MM.1S (cell line): ENCODE measurements around the gene TREM1.

Source experiments
- DNase-seq: peaks from one replicate; pipeline ENCODE4 v3.0.0-alpha.2; 2015
- H2AFZ ChIP-seq: fragments of 300-600 bp; sonication (generic); 2 replicates; pipeline ENCODE4 v1.6.0; 2016; ENCODE audit warnings: antibody characterized with exemption, low read length
- H3F3A ChIP-seq: fragments of 300-600 bp; sonication (generic); 2 replicates; pipeline ENCODE4 v1.6.1; 2016; ENCODE audit warnings: mild to moderate bottlenecking, antibody characterized with exemption, low read length, moderate library complexity, mixed read lengths; ENCODE audit not compliant: insufficient read depth
- H3K27ac ChIP-seq: fragments of 300-600 bp; sonication (generic); 2 replicates; pipeline ENCODE4 v1.5.1; 2016; ENCODE audit warnings: mild to moderate bottlenecking, low read length
- H3K27me3 ChIP-seq: fragments of 300-600 bp; sonication (generic); replicated peaks from 2 replicates; pipeline ENCODE4 v1.6.0; 2016; ENCODE audit warnings: low read length; ENCODE audit not compliant: insufficient read depth
- H3K36me3 ChIP-seq: fragments of 300-600 bp; sonication (generic); replicated peaks from 2 replicates; pipeline ENCODE4 v1.6.1; 2016; ENCODE audit warnings: mild to moderate bottlenecking, low read length, mixed read lengths; ENCODE audit not compliant: insufficient read depth
- H3K4me1 ChIP-seq: fragments of 300-600 bp; sonication (generic); 2 replicates; pipeline ENCODE4 v1.6.1; 2016; ENCODE audit warnings: low read length, mixed read lengths
- H3K4me2 ChIP-seq: fragments of 300-600 bp; sonication (generic); 2 replicates; pipeline ENCODE4 v1.6.0; 2016; ENCODE audit warnings: low read depth, low read length
- H3K4me3 ChIP-seq: fragments of 300-600 bp; sonication (generic); 2 replicates; pipeline ENCODE4 v1.5.1; 2016; ENCODE audit warnings: low read length, mixed read lengths
- H3K79me2 ChIP-seq: fragments of 300-600 bp; sonication (generic); 2 replicates; pipeline ENCODE4 v1.6.1; 2016; ENCODE audit warnings: mixed run types, low read length, mixed read lengths
- H3K9ac ChIP-seq: fragments of 300-600 bp; sonication (generic); 2 replicates; pipeline ENCODE4 v1.6.1; 2016; ENCODE audit warnings: low read length, mixed read lengths
- H3K9me2 ChIP-seq: fragments of 300-600 bp; sonication (generic); replicated peaks from 2 replicates; pipeline ENCODE4 v1.6.1; 2016; ENCODE audit warnings: mild to moderate bottlenecking, low read length, mixed read lengths; ENCODE audit not compliant: insufficient read depth
- H3K9me3 ChIP-seq: fragments of 300-600 bp; sonication (generic); replicated peaks from 2 replicates; pipeline ENCODE4 v1.6.1; 2016; ENCODE audit warnings: mild to moderate bottlenecking, low read length, mixed read lengths; ENCODE audit not compliant: insufficient read depth
- H4K20me1 ChIP-seq: fragments of 300-600 bp; sonication (generic); 2 replicates; pipeline ENCODE4 v1.6.1; 2016; ENCODE audit warnings: mild to moderate bottlenecking, low read length, moderate library complexity, mixed read lengths; ENCODE audit not compliant: insufficient read depth
- EZH2 ChIP-seq: fragments of 300-600 bp; sonication (generic); optimal IDR thresholded peaks from 2 replicates; pipeline ENCODE3; 2017; ENCODE audit warnings: low read depth, mild to moderate bottlenecking, antibody characterized with exemption, low read length, mixed read lengths
- EZH2phosphoT487 ChIP-seq: fragments of 300-600 bp; sonication (generic); IDR thresholded peaks from 2 replicates; pipeline ENCODE4 v1.6.1; 2018; ENCODE audit warnings: antibody characterized with exemption, low read length
- TF ChIP-seq, protein P1 (sequence below): fragments of 300-600 bp; sonication (generic); IDR thresholded peaks from 2 replicates; pipeline ENCODE4 v1.5.1; 2016; ENCODE audit warnings: antibody characterized with exemption, low read length, mixed read lengths

The TREM1 gene

DNA sequence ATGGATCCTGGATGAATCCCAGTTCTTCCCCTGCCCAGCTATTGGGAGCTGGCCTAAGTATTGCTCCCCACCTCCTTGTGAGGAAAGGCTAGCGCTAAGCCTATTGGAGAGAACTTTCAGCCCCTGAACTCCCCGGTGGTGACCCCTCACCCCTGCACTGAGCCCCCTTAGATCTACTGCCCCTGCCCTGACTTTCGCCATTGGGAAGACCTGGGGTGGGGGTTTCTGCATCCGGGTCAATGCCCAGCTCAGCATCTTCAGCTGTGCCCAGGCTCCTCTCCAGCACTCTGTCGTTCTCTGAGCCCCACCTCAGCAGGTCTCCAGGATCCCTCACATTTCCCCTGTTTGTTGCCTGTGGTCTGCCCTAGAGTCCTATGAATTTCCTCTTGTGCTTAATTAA lies 49.4 kb downstream of the TREM1 start:
- Histone ChIP-seq H3K4me1 (peaks cover 6% of the 10 kb centered on the region), H3K9ac (no peak overlapping the region), H3K9me2 (no peaks in the 10 kb centered on the region), H3K9me3 (no peaks in the 10 kb centered on the region), H3K4me2 (no peak overlapping the region), H3F3A (no peaks in the 10 kb centered on the region), H3K4me3 (no peak overlapping the region), H3K36me3 (no peaks in the 10 kb centered on the region), H4K20me1 (no peaks in the 10 kb centered on the region), H2AFZ (no peak overlapping the region), H3K79me2 (no peaks in the 10 kb centered on the region), H3K27me3 (no peaks in the 10 kb centered on the region), H3K27ac (no peak overlapping the region)
- DNase-seq: no peak
- TF ChIP-seq EZH2 (no peak), EZH2phosphoT487 (no peak)
- TF ChIP-seq, protein P1, sequence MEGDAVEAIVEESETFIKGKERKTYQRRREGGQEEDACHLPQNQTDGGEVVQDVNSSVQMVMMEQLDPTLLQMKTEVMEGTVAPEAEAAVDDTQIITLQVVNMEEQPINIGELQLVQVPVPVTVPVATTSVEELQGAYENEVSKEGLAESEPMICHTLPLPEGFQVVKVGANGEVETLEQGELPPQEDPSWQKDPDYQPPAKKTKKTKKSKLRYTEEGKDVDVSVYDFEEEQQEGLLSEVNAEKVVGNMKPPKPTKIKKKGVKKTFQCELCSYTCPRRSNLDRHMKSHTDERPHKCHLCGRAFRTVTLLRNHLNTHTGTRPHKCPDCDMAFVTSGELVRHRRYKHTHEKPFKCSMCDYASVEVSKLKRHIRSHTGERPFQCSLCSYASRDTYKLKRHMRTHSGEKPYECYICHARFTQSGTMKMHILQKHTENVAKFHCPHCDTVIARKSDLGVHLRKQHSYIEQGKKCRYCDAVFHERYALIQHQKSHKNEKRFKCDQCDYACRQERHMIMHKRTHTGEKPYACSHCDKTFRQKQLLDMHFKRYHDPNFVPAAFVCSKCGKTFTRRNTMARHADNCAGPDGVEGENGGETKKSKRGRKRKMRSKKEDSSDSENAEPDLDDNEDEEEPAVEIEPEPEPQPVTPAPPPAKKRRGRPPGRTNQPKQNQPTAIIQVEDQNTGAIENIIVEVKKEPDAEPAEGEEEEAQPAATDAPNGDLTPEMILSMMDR: no peak

DNA sequence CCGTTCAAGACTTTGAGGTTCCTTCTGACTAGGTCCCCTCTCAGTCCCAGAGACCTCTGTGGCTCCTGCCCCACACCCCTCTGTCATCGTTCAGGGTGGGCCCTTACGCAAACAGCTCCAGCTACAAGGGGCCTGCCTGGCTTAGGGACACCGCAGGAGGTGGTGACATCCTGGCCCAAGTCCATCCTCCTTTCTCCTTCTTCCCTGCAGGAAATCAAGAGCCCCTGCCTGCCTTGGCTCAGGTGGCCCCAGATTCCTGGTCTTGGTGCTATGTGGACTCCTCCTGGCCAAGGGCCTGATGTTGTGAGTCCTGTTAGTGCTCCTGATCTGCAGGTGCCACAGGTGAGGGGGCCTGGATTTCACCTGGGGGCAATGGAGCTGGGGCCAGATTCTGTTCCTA lies 50.2 kb downstream of the TREM1 start:
- Histone ChIP-seq H3K9ac (no peak overlapping the region), H3K9me3 (no peaks in the 10 kb centered on the region), H3K4me2 (no peak overlapping the region), H3F3A (no peaks in the 10 kb centered on the region), H3K27me3 (no peaks in the 10 kb centered on the region), H2AFZ (no peak overlapping the region), H3K4me1 (no peaks in the 10 kb centered on the region), H4K20me1 (no peaks in the 10 kb centered on the region), H3K4me3 (no peak overlapping the region), H3K36me3 (no peaks in the 10 kb centered on the region), H3K27ac (no peak overlapping the region), H3K9me2 (no peaks in the 10 kb centered on the region), H3K79me2 (no peaks in the 10 kb centered on the region)
- no peak for TF ChIP-seq EZH2
- TF ChIP-seq, protein P1: no peak
- no peak for TF ChIP-seq EZH2phosphoT487
- DNase-seq: no peak

DNA sequence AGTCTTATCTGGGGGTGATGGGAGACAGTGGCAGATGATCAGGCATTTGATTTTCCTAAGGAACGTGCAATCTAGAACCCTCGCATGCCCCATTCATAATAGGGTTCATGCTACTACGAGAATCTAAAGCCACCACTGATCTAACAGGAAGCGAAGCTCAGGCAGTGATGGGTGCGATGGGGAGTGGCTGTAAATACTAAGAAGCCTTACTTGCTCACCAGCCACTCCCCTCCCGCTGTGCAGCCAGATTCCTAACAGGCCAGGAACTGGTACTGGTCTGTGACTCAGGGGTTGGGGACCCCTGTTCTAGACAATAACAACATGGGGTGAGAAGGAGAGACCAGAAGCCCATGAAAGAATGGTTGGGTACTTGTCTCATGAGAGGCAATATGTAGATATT lies 53.8 kb downstream of the TREM1 start:
- no peak for DNase-seq
- H2AFZ ChIP-seq: no peak overlapping the region
- H3K36me3 ChIP-seq: no peaks in the 10 kb centered on the region
- no peaks in the 10 kb centered on the region for H3K4me1 ChIP-seq
- no peaks in the 10 kb centered on the region for H3K27me3 ChIP-seq
- no peak overlapping the region for H3K4me2 ChIP-seq
- TF ChIP-seq, protein P1: no peak
- TF ChIP-seq EZH2 (no peak), EZH2phosphoT487 (no peak)
- no peaks in the 10 kb centered on the region for H3K9me2 ChIP-seq
- no peaks in the 10 kb centered on the region for H3K9me3 ChIP-seq
- no peak overlapping the region for H3K27ac ChIP-seq
- H3F3A ChIP-seq: no peaks in the 10 kb centered on the region
- no peaks in the 10 kb centered on the region for H3K79me2 ChIP-seq
- H4K20me1 ChIP-seq: no peaks in the 10 kb centered on the region
- no peak overlapping the region for H3K4me3 ChIP-seq
- H3K9ac ChIP-seq: no peak overlapping the region
